ENCODE measurements around the gene HOOK1.

HOOK1 gene

DNA sequence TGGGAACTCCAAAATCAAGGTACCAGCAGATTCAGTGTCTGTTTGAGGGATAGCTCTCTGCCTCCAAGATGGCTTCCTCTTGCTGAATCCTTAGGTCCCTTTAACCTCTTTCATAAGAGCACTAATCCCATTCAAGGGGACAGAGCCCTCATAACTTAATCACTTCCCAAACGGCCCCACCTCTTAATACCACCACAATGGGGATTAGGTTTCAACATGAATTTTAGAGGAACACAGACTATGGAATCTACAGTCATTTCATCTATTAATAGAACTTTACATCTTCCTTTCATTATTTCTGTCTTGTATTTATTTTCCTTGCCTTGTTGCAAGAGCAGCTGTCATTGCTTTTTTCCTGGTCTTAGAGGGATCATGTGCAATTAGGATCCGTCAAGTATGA is 30.3 kb downstream of the HOOK1 start:
- no peak for TF ChIP-seq EZH2phosphoT487 (IDR thresholded peaks at IDR 0.05; ENCODE audit: borderline replicate concordance)
- TF ChIP-seq, protein P1, sequence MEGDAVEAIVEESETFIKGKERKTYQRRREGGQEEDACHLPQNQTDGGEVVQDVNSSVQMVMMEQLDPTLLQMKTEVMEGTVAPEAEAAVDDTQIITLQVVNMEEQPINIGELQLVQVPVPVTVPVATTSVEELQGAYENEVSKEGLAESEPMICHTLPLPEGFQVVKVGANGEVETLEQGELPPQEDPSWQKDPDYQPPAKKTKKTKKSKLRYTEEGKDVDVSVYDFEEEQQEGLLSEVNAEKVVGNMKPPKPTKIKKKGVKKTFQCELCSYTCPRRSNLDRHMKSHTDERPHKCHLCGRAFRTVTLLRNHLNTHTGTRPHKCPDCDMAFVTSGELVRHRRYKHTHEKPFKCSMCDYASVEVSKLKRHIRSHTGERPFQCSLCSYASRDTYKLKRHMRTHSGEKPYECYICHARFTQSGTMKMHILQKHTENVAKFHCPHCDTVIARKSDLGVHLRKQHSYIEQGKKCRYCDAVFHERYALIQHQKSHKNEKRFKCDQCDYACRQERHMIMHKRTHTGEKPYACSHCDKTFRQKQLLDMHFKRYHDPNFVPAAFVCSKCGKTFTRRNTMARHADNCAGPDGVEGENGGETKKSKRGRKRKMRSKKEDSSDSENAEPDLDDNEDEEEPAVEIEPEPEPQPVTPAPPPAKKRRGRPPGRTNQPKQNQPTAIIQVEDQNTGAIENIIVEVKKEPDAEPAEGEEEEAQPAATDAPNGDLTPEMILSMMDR (conservative IDR thresholded peaks at IDR 0.05; ENCODE audit: low read length) = no peak
- H3K9me2 ChIP-seq (replicated peaks; ENCODE audit: low read depth, low read length) = no peaks in the 10 kb centered on the region
- H3K4me2 ChIP-seq (ENCODE audit: low read depth, low read length, poor library complexity, severe bottlenecking) = no peak overlapping the region
- H3K9me3 ChIP-seq (ENCODE audit: insufficient read depth, low read depth, low read length) = no peaks in the 10 kb centered on the region
- no peaks in the 10 kb centered on the region for H3K4me1 ChIP-seq (ENCODE audit: insufficient read depth, low read length, poor library complexity, severe bottlenecking)
- no peak overlapping the region for H3K4me3 ChIP-seq (ENCODE audit: low read length, poor library complexity, severe bottlenecking)
- H3F3A ChIP-seq (ENCODE audit: low read depth) = no peaks in the 10 kb centered on the region
- no peaks in the 10 kb centered on the region for H3K27me3 ChIP-seq (ENCODE audit: insufficient read depth, low read length, poor library complexity, severe bottlenecking)
- H3K36me3 ChIP-seq (ENCODE audit: insufficient read depth, low read length) = no peaks in the 10 kb centered on the region
- 0 out of 2 replicates have a peak overlapping the region, but pooled peaks have one; percentile 5 for H2AFZ ChIP-seq (ENCODE audit: low read length)
- no peaks in the 10 kb centered on the region for H3K79me2 ChIP-seq (ENCODE audit: insufficient read depth, low read length)
- no peaks in the 10 kb centered on the region for H4K20me1 ChIP-seq (ENCODE audit: insufficient read depth, low read length, poor library complexity, severe bottlenecking)
- H3K9ac ChIP-seq (ENCODE audit: low read depth, low read length, poor library complexity, severe bottlenecking) = no peak overlapping the region

DNA sequence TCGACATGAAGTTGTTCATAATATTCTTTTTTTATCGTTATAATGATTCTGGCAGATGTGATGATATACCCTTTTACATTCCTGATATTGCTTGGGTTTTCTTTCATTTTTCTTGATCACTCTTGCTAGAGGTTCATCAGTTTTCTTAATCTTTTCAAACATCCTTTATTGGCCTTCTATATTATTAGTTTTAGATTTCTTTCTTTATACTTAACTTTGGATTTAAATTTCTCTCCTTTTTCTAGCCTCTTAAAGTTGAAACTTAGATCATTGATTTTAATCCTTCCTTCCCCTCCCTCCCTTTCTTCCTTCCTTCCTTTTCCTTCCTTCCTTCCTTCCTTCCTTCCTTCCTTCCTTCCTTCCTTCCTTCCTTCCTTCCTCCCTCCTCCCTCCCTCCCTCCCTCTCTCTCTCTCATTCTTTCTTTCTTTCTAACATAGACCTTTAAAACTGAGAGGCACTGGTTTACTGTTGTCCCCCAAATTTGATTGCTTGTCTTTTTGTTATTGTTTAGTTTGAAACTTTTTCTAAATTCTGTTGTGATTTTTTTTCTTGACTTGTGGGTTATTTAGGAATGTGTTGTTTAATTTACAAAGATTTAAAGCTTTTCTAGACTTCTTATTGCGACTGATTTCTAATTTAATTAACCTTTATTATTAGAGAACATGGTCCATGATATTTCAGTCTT is 31.6 kb downstream of the HOOK1 start:
- Histone ChIP-seq H3K27me3 (ENCODE audit: insufficient read depth, low read length, poor library complexity, severe bottlenecking) (no peaks in the 10 kb centered on the region), H3K4me2 (ENCODE audit: low read depth, low read length, poor library complexity, severe bottlenecking) (no peak overlapping the region), H3K79me2 (ENCODE audit: insufficient read depth, low read length) (no peaks in the 10 kb centered on the region), H3K9ac (ENCODE audit: low read depth, low read length, poor library complexity, severe bottlenecking) (no peak overlapping the region), H2AFZ (ENCODE audit: low read length) (no peak overlapping the region), H3F3A (ENCODE audit: low read depth) (no peaks in the 10 kb centered on the region), H3K36me3 (ENCODE audit: insufficient read depth, low read length) (no peaks in the 10 kb centered on the region), H3K9me3 (ENCODE audit: insufficient read depth, low read depth, low read length) (no peaks in the 10 kb centered on the region), H3K9me2 (replicated peaks; ENCODE audit: low read depth, low read length) (no peaks in the 10 kb centered on the region), H3K4me3 (ENCODE audit: low read length, poor library complexity, severe bottlenecking) (no peak overlapping the region), H3K4me1 (ENCODE audit: insufficient read depth, low read length, poor library complexity, severe bottlenecking) (no peaks in the 10 kb centered on the region), H4K20me1 (ENCODE audit: insufficient read depth, low read length, poor library complexity, severe bottlenecking) (no peaks in the 10 kb centered on the region)
- TF ChIP-seq, protein P1 (conservative IDR thresholded peaks at IDR 0.05; ENCODE audit: low read length) = no peak
- TF ChIP-seq EZH2phosphoT487 (IDR thresholded peaks at IDR 0.05; ENCODE audit: borderline replicate concordance) = no peak

GRCh38 chr1:59846895-59847282 is 32.1 kb downstream of the HOOK1 start:
- TF ChIP-seq, protein P1 (conservative IDR thresholded peaks at IDR 0.05; ENCODE audit: low read length) = no peak
- no peak for TF ChIP-seq EZH2phosphoT487 (IDR thresholded peaks at IDR 0.05; ENCODE audit: borderline replicate concordance)
- Histone ChIP-seq H3F3A (ENCODE audit: low read depth) (no peaks in the 10 kb centered on the region), H3K9ac (ENCODE audit: low read depth, low read length, poor library complexity, severe bottlenecking) (no peak overlapping the region)

More at GRCh38 chr1:59846895-59847282, 32.1 kb downstream of the HOOK1 start:
- H4K20me1 ChIP-seq (ENCODE audit: insufficient read depth, low read length, poor library complexity, severe bottlenecking) = no peaks in the 10 kb centered on the region
- no peak overlapping the region for H3K4me3 ChIP-seq (ENCODE audit: low read length, poor library complexity, severe bottlenecking)
- H3K9me3 ChIP-seq (ENCODE audit: insufficient read depth, low read depth, low read length) = no peaks in the 10 kb centered on the region
- H3K4me1 ChIP-seq (ENCODE audit: insufficient read depth, low read length, poor library complexity, severe bottlenecking) = no peaks in the 10 kb centered on the region
- H3K9me2 ChIP-seq (replicated peaks; ENCODE audit: low read depth, low read length) = no peaks in the 10 kb centered on the region
- H3K4me2 ChIP-seq (ENCODE audit: low read depth, low read length, poor library complexity, severe bottlenecking) = no peak overlapping the region
- H3K79me2 ChIP-seq (ENCODE audit: insufficient read depth, low read length) = no peaks in the 10 kb centered on the region
- H3K36me3 ChIP-seq (ENCODE audit: insufficient read depth, low read length) = no peaks in the 10 kb centered on the region
- no peak overlapping the region for H2AFZ ChIP-seq (ENCODE audit: low read length)
- no peaks in the 10 kb centered on the region for H3K27me3 ChIP-seq (ENCODE audit: insufficient read depth, low read length, poor library complexity, severe bottlenecking)

Measured in Loucy (cell line).